Lung (tissue), 12 donors: ENCODE results near the gene SLC2A9. TPM values are rescaled to one million over a fixed set of nuclear protein-coding genes. Genes with fewer than 3 reads are reported as not detected.

Source experiments
- ATAC-seq: fragments of 200-7000 bp; cut with Tn5 transposase; one replicate; pipeline ENCODE4 v1.9.1; 2020; ENCODE audit warnings: moderate number of reproducible peaks; ENCODE audit not compliant: insufficient read depth, low FRiP score
- DNase-seq, 3 donors: peaks; one replicate each; pipeline ENCODE4 v3.0.0-alpha.2; 2013 to 2017
- H3K27ac ChIP-seq, 2 donors: one replicate each; pipeline ENCODE4 v1.5.1; 2013; ENCODE audit warnings: mild to moderate bottlenecking in 2 of 2, moderate library complexity in 2 of 2, control low read depth in 1 of 2, inconsistent platforms in 1 of 2, low read depth in 1 of 2, low read length in 1 of 2
- H3K27me3 ChIP-seq, 3 donors: one replicate each; pipeline ENCODE4 v1.5.1; 2013; ENCODE audit warnings: low read length in 2 of 3; ENCODE audit not compliant: control insufficient read depth in 3 of 3, insufficient read depth in 3 of 3
- H3K36me3 ChIP-seq, 4 donors: one replicate each; pipeline ENCODE4 v1.5.1; 2013; ENCODE audit warnings: low read length in 4 of 4, mild to moderate bottlenecking in 1 of 4, moderate library complexity in 1 of 4; ENCODE audit not compliant: control insufficient read depth in 4 of 4, insufficient read depth in 4 of 4
- H3K4me1 ChIP-seq, 5 donors: one replicate each; pipeline ENCODE4 v1.5.1; 2013; ENCODE audit warnings: low read length in 5 of 5, mild to moderate bottlenecking in 2 of 5, moderate library complexity in 1 of 5; ENCODE audit not compliant: control insufficient read depth in 5 of 5, insufficient read depth in 5 of 5
- H3K4me3 ChIP-seq: one replicate; pipeline ENCODE4 v1.5.1; 2013; ENCODE audit warnings: mild to moderate bottlenecking, control low read depth, moderate library complexity
- H3K9ac ChIP-seq, 2 donors: one replicate each; pipeline ENCODE4 v1.5.1; 2013; ENCODE audit warnings: low read length in 2 of 2, control low read depth in 1 of 2; ENCODE audit not compliant: insufficient read depth in 1 of 2
- H3K9me3 ChIP-seq, 4 donors: one replicate each; pipeline ENCODE4 v1.5.1; 2013; ENCODE audit warnings: low read length in 3 of 4, mild to moderate bottlenecking in 1 of 4, moderate library complexity in 1 of 4; ENCODE audit not compliant: control insufficient read depth in 4 of 4, insufficient read depth in 3 of 4
- WGBS, 2 donors: extraction: QIAGEN DNeasy Blood & Tissue Kit; methylation state at CpG; one replicate each; pipeline ENCODE4 v1.1.7; 2013; 5-methylcytosine and 5-hydroxymethylcytosine counted together
- polyA plus RNA-seq, 2 donors: library from polyadenylated mRNA; stranded (reverse); fragments of 200-250 nt; gene quantifications; one replicate each; pipeline ENCODE4 v1.2.1, GENCODE V29; 2013
- total RNA-seq, 2 donors: library from RNA; depleted of rRNA in 1 of 2; stranded (reverse); fragments of >200 nt in 1 of 2; gene quantifications; one replicate each; pipeline ENCODE4 v1.2.1, GENCODE V29; 2014 to 2021
- TF ChIP-seq, protein P1 (sequence below): IDR thresholded peaks from 2 replicates; pipeline ENCODE4 v1.5.1; 2012; ENCODE audit warnings: mild to moderate bottlenecking; ENCODE audit errors: control extremely low read depth, extremely low read depth
- donor health status: control.
- donor health status: control.
- donor health status: Bipolar disorder and iron deficiency.
- donor health status: healthy.
- donor health status: DM: yes; HTN: yes; CAD: no.

Gene SLC2A9
- total and polyA plus RNA-seq, 4 donors = 2.9 to 18.6 (median 7.6) TPM

DNA sequence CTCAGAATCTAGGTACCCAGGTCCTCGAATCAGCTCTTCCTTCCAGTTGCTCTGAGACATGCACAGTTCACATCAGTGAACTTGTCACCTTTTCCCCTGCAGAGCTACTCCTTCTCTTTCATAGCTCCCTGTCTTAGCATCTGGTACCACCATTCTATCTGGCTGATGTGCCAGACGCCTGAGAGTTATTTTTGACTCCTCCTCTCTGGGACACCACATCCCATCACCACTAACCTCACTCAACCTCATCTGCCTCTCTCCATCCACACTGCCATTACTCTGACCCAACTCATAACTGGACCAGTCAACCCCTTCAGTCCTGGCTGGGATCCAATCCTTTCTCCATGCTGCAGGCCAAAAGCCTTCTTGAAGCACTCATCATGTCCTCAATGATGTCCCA, 44.5 kb downstream of the SLC2A9 start:
- TF ChIP-seq, protein P1, sequence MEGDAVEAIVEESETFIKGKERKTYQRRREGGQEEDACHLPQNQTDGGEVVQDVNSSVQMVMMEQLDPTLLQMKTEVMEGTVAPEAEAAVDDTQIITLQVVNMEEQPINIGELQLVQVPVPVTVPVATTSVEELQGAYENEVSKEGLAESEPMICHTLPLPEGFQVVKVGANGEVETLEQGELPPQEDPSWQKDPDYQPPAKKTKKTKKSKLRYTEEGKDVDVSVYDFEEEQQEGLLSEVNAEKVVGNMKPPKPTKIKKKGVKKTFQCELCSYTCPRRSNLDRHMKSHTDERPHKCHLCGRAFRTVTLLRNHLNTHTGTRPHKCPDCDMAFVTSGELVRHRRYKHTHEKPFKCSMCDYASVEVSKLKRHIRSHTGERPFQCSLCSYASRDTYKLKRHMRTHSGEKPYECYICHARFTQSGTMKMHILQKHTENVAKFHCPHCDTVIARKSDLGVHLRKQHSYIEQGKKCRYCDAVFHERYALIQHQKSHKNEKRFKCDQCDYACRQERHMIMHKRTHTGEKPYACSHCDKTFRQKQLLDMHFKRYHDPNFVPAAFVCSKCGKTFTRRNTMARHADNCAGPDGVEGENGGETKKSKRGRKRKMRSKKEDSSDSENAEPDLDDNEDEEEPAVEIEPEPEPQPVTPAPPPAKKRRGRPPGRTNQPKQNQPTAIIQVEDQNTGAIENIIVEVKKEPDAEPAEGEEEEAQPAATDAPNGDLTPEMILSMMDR = no peak
- Histone ChIP-seq H3K9me3 (peaks cover 0 to 6% (median 0%) of the 10 kb centered on the region in 4 donors), H3K9ac (no peak overlapping the region), H3K4me3 (no peak overlapping the region), H3K27me3 (no peaks in the 10 kb centered on the region), H3K27ac (no peak overlapping the region), H3K36me3 (peaks cover 0 to 7% (median 0%) of the 10 kb centered on the region in 4 donors), H3K4me1 (peaks cover 0 to 2% (median 0%) of the 10 kb centered on the region in 5 donors)
- 86 to 92% methylated on average over 2 of the region's 2 CpGs for WGBS, 2 donors
- ATAC-seq (no peak), DNase-seq (no peak)

DNA sequence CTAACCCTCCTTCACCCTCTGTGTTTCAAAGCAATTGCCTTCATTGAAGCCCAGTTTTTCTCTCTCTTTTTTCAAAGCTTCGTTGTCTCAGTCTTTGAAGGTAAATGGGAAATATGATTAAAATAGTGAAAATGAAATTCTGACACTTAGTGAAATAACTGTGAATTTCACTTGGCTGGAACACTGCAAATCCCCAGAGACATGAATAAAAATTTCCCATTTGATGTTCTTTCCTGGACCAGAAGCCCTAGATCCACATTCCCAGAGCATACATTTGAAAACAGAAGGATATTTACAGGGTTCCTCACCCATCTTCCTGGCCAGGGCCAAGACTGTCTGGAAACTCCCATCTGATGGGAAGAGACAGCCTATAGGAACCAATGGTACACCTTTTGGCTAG, 45.0 kb downstream of the SLC2A9 start:
- H3K27me3 ChIP-seq = no peaks in the 10 kb centered on the region
- DNase-seq (no peak), ATAC-seq (no peak)
- H3K9ac ChIP-seq = no peak overlapping the region
- H3K36me3 ChIP-seq = peaks cover 0 to 7% (median 0%) of the 10 kb centered on the region in 4 donors
- H3K4me1 ChIP-seq = peaks cover 0 to 2% (median 0%) of the 10 kb centered on the region in 5 donors
- no peak overlapping the region for H3K27ac ChIP-seq
- H3K9me3 ChIP-seq = peaks cover 0 to 6% (median 0%) of the 10 kb centered on the region in 4 donors
- WGBS, 2 donors = 82 to 89% methylated on average over 1 of the region's 1 CpG
- H3K4me3 ChIP-seq = no peak overlapping the region
- TF ChIP-seq, protein P1 = no peak

DNA sequence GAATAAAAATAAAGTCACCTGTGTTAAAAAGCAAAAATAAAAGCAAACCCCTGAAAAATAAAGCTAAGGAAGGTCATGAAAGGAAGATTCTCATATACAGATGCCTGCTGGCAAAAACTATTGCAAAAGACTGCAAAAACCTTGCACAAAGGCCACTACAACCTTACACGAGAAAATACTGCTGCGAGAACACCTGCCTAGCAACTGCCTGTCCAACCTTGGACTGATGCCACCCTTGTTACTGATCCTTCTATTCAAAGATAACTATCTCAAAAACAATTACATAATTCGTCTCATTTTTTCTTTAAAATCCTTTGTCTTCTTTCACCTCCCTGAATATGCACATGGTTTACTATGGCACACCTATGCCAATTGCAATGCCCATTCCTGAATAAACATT, 49.6 kb downstream of the SLC2A9 start:
- Histone ChIP-seq H3K9ac (no peak overlapping the region), H3K27ac (no peak overlapping the region), H3K36me3 (no peaks in the 10 kb centered on the region), H3K9me3 (peaks cover 0 to 2% (median 0%) of the 10 kb centered on the region in 4 donors), H3K27me3 (no peaks in the 10 kb centered on the region), H3K4me3 (no peak overlapping the region), H3K4me1 (no peaks in the 10 kb centered on the region)
- TF ChIP-seq, protein P1 = no peak
- ATAC-seq (no peak), DNase-seq (no peak)
- 81 to 84% methylated on average over 3 of the region's 3 CpGs for WGBS, 2 donors

DNA sequence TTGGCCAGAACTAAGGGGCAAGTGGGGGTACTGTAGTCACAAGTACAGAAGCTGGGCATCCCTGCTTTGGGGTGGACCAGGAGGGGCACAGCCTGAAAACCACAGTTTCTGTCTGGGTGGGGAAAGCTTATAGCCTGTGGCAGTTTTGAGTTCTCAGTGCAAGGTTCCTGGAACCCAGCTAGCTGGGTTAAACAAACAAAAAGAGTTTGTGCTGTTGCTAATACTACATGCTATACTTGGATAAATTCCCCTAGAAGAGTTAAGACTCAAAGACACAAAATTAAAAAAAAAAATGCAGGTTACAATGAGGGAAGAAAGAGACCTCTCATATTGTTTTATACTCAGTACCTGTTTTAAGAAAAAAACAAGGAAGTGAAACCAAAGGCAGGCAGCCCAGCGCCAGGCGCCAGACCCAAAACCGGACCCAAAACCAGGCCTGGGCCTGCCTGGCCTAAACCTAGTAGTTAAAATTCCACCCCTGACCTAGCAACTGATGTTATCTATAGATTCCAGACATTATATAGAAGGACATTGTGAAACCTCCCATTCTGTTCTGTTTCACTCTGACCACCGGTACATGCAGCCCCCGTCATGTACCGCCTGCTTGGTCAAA, 50.8 kb downstream of the SLC2A9 start:
- 89 to 94% methylated on average over 6 of the region's 6 CpGs for WGBS, 2 donors
- H3K4me1 ChIP-seq = no peaks in the 10 kb centered on the region

More for the DNA sequence above, 50.8 kb downstream of the SLC2A9 start:
- no peak for DNase-seq
- no peak overlapping the region for H3K4me3 ChIP-seq
- H3K27me3 ChIP-seq = no peaks in the 10 kb centered on the region
- peaks cover 0 to 2% (median 0%) of the 10 kb centered on the region in 4 donors for H3K9me3 ChIP-seq
- no peak overlapping the region for H3K27ac ChIP-seq
- TF ChIP-seq, protein P1 = no peak
- H3K36me3 ChIP-seq = no peaks in the 10 kb centered on the region
- no peak overlapping the region for H3K9ac ChIP-seq
- no peak for ATAC-seq
